ENCODE results near the gene CUL9.

CUL9 gene

DNA sequence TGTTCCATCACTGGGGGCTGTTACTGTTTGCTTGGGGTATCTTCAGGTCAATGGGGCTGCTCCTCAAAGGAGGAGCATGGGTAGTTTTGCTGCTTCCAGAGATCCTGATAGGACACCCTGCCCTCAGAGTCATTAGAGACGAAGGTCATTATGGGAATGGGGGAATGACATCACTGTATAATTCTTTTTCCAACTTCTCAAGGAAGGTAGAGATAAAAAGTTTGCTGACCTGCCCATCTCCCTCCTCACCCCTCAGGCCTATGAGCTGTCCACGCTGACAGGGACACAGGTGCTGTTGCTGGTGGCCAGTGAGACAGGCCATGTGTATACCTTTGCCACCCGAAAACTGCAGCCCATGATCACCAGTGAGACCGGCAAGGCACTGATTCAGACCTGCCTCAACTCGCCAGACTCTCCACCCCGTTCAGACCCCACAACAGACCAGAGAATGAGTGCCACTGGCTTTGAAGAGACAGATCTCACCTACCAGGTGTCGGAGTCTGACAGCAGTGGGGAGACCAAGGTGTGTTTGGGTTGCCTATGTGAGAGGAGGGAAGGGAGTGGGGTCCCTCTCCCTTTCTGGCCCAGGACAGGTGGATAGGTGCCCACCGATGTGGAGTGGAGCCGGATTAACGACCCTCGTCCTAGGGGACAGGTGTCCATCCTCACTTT lies 8.3 kb upstream of the CUL9 start:
- DNase-seq (ENCODE audit: low read depth): no peak

DNA sequence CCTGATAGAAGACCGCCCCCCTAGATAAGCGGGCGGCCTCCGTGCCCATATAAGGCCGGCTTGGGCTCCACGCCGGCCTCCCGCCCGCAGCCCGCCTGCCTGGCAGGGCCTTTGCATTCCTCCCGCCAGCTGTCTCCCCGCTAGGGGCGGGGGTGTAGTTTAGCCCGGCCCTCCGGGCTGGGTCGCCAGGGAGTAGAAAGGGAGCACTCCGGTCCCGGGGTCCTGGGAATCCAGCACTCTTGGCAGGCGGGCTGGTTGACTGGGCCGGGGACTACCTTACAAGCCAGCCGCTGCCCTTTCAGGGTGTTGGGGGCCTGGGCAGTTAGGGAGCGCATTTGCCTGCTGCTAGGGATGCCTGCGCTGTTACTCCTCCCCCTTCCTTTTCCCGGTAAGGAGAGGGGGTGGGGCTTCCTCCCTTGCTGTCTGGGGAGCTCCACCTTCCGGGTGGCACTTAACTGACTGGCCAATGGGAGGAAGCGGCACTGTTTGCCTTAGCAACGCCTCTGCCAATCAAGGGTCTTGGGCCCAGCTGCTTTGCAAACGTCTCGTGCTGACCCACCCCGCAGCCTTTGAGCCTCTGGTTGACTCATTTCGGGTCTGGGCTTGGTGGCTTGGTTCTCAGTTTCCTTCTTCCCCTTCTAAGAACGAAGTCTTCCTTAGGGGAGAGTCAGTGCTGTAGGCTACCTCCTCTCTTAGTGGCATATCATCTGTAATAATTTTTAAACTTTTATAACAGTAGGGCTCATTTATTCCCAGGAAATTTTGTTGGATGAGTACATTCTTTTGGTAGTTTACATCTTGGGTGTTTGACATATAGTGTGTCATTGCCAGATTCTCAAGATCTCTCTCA lies 7.5 kb upstream of the CUL9 start:
- DNase-seq (ENCODE audit: low read depth): peak; percentile 97

DNA sequence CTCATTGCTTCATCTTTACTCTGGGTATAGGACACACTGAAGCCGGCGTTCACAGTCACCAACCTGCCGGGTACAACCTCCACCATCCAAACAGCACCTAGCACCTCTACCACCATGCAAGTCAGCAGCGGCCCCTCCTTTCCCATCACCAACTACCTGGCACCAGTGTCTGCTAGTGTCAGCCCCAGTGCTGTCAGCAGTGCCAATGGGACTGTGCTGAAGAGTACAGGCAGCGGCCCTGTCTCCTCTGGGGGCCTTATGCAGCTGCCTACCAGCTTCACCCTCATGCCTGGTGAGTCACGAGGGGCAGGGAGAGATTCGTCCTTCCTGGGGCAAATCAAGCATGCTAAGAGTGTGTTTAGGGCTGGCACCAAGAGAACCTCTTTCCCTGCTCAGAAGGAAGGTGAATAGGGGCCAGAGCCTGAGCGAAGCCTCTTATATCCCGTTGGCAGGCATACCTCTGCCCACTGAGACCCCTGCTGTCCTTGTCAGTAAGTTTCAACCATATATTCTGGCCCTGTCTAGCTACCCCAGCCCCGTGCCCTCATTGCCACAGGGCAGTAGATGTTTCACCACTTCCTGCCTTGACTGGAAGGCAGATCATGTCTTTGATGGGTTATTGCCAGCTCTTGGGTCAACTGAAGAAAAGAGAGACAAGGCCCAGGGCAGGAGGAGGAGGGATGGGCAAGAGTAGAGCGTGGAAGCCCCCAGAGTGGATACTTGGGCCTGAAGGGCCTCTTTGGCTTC lies 6.1 kb upstream of the CUL9 start:
- no peak for DNase-seq (ENCODE audit: low read depth)

DNA sequence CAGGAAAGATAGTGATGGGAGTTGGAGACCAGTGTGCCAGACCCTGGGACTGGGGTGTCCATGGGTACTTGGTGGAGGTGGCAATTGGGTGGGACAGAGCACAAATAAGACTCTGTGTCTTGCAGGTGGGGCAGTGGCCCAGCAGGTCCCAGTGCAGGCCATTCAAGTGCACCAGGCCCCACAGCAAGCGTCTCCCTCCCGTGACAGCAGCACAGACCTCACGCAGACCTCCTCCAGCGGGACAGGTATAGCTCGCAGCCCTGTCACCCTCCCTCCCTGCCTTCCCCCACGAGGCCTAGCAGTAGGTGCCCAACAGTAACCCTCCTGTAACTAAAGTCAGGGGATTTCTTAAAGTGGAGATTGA lies 5.6 kb upstream of the CUL9 start:
- DNase-seq (ENCODE audit: low read depth): no peak

DNA sequence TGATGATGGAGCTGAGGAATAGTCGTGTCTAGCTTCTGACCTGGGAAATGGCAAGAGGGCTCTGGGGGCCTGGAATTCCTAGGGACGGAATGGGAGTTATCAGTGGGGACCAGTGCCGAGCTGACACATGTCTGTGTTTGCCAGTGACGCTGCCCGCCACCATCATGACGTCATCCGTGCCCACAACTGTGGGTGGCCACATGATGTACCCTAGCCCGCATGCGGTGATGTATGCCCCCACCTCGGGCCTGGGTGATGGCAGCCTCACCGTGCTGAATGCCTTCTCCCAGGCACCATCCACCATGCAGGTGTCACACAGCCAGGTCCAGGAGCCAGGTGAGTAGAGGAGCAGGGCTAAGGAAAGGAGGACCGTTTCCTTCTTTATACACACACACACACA lies 3.8 kb upstream of the CUL9 start:
- DNase-seq (ENCODE audit: low read depth): no peak

DNA sequence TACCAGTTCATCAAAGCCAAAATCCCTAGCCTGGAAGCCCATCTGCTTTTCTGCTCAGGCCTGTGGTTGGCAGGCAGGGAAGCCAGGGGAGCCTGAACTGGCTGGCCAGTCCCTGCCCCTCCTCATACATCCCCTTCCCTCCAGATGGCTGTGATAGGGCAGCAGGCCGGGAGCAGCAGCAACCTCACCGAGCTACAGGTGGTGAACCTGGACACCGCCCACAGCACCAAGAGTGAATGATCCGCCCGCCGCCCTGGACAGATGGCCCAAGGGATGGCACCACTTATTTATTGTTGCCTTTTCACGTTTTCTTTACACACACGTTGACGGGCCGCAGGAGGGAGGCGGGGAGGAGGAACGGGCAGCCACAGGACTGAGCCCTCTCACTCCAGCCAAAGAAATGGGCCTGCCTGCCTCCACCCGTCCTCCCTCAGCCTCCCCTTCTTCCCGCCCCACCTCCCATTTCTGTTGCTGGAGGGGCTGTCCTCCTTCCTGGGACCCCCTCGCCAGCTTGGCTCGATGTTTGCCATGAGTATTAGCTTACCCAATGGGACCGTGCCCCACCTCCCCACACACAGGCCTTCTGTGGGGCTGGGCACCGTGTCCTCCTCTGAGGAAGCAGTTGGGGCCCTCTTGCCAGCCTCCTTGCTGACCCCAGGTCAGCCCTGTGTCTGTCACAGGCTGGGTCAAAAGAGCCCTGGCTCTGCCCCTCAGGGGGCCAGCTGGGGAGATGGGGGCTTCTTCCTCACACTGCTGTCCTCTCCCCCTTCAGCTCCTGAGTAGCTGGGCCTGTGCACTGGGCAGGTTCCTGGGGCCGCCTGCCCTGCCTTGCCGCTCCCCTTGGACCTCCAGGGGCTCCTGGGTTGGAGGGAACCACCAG lies 2.8 kb upstream of the CUL9 start:
- DNase-seq (ENCODE audit: low read depth): no peak

DNA sequence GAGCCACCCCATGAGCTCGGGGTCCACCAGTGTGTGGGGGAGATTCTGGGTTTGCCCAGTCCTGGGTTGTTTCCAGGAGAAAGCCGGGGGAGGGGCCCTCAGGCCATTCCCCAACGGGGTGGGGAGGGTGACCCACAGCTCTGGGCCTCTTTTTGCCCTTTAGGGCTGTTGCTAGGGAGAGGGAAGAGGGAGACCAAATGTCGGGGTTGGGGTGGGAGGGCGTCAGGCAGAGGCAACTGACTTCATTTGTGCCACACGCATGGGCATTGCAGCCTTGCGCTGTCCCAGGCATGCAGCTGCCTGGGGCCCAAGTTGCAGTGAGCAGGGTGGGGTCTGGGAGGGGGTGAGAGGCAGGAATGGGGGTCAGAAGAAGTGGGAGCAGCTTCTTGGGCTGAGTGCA lies 1.9 kb upstream of the CUL9 start:
- DNase-seq (ENCODE audit: low read depth): no peak

DNA sequence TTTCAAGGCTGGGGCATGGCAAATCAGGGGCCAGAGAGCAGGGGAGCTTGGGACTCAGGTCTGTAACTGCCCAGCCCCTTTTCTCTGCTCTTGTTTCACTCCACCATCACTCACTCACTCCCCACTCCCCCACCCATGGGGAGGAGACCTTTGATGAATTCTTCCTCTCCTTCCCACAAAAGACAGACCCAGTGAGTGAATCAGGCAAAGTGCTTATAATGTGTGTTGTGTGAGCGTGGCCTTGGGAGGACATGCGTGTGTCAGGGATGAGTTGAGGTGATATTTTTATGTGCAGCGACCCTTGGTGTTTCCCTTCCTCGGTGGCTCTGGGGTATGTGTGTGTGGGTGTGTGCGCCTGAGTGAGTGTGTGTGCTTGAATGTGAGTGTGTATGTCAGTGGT lies 1.0 kb upstream of the CUL9 start:
- no peak for DNase-seq (ENCODE audit: low read depth)

DNA sequence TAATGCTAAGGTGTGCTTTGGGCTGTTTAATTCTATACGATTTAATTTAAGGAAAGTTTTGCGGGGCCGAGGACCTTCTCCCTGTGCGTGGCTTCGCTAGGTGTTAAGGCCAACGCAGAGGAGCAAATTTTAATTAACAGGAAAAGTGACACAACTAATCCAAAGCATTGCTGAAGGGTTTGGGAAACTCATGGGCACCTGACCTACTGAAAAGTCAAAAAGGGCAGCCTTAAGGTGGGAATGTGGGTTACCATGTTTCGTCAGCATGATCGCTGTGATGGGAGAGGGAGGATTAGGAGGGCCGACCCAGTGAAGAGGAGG lies 415 bp upstream of the CUL9 start:
- no peak for DNase-seq (ENCODE audit: low read depth)

DNA sequence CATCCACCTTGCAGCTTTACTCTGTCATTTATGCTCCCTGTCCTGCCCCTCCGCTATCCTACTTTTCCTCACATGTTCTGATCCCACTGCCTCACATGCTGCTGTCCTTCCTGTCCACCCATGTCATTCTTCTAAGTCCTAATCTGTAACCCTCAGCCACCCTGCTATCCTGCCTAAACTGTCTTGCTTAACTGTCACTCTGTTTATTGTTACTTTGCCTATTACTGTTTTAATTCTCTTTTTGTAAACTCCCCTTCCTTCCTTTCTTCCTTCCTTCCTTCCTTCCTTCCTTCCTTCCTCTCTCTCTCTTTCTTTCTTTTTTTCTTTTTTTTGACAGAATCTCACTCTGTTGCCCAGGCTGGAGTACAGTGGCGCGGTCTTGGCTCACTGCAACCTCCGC lies 1.4 kb downstream of the CUL9 start:
- no peak for DNase-seq (ENCODE audit: low read depth)

DNA sequence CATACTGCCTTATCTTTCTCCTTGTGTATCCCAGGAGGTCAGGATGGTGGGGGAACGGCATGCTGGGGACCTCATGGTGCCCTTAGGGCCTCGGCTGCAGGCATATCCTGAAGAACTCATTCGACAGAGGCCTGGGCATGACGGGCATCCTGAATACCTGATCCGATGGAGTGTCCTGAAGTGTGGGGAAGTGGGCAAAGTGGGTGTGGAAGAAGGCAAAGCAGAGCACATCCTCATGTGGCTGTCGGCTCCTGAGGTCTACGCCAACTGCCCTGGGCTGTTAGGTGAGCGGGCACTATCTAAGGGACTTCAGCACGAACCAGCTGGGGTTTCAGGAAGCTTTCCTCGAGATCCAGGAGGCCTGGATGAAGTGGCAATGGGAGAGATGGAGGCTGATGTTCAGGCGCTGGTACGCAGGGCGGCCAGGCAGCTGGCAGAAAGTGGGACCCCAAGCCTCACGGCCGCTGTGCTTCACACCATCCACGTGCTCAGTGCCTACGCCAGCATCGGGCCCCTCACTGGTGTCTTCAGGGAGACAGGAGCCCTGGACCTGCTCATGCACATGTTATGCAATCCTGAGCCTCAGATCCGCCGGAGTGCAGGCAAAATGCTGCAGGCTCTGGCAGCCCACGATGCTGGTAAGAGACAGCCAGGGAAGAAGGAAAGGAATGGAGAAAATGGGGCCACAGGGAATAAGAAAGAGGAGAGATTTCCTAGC lies 2.4 kb downstream of the CUL9 start:
- no peak for DNase-seq (ENCODE audit: low read depth)

DNA sequence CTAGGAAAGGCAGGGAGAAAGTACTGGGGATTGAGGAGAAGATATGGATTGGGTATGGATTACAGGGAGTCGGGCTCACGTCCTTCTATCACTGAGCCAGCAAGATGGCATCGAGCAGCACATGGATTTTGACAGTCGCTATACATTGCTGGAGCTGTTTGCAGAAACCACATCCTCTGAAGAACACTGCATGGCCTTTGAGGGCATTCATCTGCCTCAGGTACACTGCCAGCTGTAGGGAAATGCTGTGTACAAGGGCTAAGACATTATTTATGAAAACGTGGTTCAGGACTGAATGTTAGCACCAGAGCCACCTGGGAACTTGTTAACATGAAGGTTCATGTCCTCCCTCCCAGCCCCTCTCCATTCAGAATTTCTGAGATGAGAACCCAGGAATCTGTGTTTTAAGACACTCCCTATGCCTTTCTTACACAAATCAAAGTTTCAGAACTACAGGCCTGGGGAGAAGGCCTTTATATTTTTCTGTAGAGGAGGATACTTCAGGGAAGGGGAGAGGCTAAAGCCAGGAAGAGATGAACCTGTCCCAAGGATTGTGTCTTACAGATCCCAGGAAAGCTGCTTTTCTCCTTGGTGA lies 3.5 kb downstream of the CUL9 start:
- no peak for DNase-seq (ENCODE audit: low read depth)

DNA sequence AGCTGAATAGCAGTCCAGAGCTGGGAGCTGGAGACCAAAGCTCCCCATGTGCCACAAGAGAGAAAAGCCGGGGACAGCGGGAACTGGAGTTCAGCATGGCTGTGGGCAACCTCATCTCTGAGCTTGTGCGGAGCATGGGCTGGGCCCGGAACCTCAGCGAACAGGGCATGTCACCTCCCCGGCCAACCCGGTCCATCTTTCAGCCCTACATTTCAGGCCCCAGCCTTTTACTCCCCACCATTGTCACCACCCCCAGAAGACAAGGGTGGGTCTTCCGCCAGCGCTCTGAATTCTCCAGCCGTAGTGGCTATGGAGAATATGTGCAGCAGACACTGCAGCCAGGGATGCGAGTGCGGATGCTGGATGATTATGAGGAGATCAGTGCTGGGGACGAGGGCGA lies 4.0 kb downstream of the CUL9 start:
- DNase-seq (ENCODE audit: low read depth): no peak

DNA sequence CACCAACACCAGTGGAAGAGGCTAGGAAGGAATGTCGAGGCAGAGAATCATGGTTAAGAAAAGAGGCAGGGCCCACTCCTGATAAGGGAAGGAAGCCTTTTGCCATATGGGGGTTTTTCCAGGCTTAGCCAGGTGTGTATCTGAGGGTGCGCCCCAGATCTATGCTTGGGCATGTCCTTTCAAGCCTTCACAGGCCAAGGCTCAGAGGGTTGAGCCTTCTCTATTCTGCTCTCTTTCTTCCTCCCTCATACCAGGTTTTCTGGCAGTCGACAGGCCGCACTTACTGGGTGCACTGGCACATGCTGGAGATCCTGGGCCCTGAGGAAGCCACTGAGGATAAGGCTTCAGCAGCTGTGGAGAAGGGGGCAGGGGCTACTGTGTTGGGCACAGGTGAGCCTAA lies 4.7 kb downstream of the CUL9 start:
- DNase-seq (ENCODE audit: low read depth): no peak

DNA sequence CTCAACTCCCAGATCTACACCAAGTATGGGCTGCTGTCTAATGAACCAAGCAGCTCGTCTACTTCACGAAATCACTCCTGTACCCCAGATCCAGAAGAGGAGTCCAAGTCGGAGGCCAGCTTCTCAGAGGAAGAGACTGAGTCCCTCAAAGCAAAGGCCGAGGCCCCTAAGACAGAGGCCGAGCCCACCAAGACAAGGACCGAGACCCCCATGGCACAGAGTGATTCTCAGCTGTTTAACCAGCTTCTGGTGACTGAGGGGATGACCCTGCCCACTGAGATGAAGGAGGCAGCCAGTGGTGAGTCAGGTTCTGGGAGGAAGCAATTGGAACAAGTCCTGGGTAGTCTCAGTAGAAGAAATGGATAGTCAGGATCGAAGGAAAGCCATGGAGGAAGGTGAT lies 5.8 kb downstream of the CUL9 start:
- no peak for DNase-seq (ENCODE audit: low read depth)

DNA sequence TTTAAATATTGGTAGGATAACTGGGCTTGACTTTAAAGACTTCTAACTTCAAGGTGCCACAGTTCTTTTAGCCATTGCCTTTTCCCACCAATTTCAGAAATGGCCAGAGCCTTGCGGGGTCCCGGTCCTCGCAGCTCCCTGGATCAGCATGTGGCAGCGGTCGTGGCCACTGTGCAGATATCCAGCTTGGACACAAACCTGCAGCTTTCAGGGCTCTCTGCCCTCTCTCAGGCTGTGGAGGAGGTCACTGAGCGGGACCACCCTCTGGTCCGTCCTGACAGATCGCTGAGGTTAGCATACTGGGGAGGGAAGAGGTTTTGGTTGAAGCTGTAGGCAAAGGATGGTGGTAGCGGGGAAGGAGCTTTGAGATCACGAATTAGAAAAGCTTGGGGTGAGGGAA lies 6.4 kb downstream of the CUL9 start:
- DNase-seq (ENCODE audit: low read depth): no peak

DNA sequence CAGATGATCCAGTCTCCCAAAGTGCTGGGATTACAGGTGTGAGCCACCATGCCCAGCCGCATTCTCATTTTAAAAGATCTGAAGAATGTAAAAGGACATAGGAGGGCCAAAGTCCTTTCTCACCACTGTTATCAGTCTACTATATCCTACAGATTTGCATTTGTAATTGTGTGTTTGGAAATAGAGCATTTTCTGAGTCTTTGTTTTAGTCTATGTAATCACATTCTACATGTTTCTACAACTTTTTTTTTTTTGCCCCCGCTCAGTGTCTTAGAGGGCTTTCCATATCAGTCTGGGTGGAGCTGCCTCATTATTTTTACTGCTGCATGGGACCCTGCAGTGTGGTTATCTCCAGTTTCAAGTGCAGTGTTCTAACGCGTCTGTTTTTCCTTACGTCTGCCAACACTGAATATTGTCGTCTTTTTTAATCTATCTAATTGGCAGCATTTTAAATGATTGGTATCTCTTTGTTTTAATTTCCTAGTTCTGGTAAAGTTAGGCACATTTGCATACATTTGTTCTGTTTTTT lies 7.8 kb downstream of the CUL9 start:
- no peak for DNase-seq (ENCODE audit: low read depth)

DNA sequence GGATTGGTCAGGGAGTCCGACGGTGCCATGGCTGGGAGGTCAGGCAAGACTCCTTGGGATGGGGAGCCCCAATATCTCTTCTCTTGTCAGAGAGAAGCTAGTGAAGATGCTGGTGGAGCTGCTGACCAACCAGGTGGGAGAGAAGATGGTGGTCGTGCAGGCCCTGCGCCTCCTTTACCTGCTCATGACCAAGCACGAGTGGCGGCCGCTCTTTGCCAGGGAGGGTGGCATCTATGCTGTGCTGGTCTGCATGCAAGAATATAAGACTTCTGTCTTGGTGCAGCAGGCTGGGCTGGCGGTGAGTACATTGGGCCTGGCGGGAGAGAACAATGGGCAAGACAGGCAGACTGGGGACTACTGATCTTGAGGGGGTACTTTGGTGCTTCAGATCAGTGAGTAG lies 10.9 kb downstream of the CUL9 start:
- no peak for DNase-seq (ENCODE audit: low read depth)

DNA sequence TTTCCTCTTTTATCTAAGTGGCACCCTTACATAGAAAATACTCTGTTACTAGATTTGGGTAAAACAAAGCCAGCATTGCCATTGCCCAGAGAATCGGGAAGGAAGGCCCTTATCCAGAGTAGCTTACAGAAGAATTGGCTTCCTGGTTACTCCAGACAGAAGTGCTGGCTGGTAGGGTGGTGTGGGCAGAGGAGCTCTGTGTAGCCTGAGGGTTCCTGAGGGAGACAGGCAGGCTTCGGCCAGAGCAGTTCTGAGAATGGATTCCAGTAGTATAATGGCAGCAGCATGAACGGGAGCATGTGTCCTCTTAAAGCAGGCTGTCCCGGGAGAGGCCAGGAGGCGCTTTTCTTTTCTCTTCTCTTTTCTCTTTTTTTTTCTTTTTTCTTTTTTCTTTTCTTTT lies 11.9 kb downstream of the CUL9 start:
- DNase-seq (ENCODE audit: low read depth): no peak

DNA sequence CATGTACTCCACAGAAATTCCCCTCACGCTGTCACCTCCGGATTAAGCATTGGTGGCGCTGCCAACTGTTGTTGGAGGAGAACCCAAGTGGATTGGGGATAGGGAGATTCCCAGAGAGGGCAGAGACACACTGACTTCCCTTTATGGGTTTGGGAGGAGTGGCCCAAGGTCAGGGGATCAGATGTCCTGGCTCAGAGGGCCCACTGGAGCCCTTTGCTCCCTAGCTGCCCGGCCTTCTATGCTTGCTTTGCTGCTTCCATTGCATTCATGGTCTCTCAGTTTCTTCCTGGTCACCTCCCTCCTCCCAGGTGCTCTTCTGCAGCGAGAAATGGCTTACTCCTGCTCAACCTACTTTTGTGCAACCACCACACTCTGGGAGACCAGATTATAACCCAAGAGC lies 14.3 kb downstream of the CUL9 start:
- DNase-seq (ENCODE audit: low read depth): no peak

DNA sequence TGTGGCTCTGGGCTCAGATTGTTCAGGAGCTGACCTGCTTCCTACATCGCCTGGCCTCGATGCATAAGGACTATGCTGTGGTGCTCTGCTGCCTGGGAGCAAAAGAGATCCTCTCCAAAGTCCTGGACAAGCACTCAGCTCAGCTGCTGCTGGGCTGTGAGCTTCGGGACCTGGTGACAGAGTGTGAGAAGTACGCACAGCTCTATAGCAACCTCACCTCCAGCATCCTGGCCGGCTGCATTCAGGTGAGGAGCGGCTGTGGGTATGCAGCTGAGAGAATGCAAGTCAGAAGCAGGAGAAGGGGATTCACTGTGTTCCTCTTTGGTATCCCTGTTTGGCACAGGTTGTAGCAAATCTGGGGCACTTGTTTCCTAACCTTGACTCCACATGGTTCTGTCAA lies 17.9 kb downstream of the CUL9 start:
- no peak for DNase-seq (ENCODE audit: low read depth)
